ENCODE data around the gene SSBP2. TPM values are rescaled to one million over a fixed set of nuclear protein-coding genes. Genes with fewer than 3 reads are reported as not detected.

The SSBP2 gene
- total RNA-seq, 2 donors from 2014 or later = 11.1 to 28.0 TPM

DNA sequence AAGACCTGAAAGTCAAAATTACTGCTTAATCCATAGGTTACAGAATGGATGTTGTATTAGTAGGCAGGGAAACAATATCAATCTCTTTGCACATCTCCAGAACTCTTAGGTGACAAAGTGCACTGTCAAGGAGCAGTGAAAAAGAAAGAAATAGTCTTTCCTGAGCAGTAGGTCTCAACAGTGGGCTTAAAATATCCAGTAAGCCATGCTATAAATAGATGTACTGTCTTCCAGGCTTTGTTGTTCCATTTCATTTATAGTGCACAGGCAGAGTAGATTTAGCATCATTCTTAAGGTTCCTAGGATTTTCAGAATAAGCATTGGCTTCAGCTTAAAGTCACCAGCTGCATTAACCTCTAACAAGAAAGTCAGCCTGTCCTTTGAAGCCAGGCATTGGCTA is 50.7 kb downstream of the SSBP2 start:
- Histone ChIP-seq H3K9me3 (no peaks in the 10 kb centered on the region), H3K27ac (no peak overlapping the region), H3K27me3 (no peaks in the 10 kb centered on the region), H3K4me1 (no peaks in the 10 kb centered on the region), H3K4me3 (no peak overlapping the region), H3K9ac (ENCODE audit: low read depth in 2 of 2, low read length in 2 of 2) (no peak overlapping the region), H3K36me3 (no peaks in the 10 kb centered on the region)
- TF ChIP-seq, protein P1, sequence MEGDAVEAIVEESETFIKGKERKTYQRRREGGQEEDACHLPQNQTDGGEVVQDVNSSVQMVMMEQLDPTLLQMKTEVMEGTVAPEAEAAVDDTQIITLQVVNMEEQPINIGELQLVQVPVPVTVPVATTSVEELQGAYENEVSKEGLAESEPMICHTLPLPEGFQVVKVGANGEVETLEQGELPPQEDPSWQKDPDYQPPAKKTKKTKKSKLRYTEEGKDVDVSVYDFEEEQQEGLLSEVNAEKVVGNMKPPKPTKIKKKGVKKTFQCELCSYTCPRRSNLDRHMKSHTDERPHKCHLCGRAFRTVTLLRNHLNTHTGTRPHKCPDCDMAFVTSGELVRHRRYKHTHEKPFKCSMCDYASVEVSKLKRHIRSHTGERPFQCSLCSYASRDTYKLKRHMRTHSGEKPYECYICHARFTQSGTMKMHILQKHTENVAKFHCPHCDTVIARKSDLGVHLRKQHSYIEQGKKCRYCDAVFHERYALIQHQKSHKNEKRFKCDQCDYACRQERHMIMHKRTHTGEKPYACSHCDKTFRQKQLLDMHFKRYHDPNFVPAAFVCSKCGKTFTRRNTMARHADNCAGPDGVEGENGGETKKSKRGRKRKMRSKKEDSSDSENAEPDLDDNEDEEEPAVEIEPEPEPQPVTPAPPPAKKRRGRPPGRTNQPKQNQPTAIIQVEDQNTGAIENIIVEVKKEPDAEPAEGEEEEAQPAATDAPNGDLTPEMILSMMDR (IDR thresholded peaks at IDR 0.05) = no peak
- intact Hi-C loops (cut with DNase I) = no loop called here
- DNase-seq = no peak

DNA sequence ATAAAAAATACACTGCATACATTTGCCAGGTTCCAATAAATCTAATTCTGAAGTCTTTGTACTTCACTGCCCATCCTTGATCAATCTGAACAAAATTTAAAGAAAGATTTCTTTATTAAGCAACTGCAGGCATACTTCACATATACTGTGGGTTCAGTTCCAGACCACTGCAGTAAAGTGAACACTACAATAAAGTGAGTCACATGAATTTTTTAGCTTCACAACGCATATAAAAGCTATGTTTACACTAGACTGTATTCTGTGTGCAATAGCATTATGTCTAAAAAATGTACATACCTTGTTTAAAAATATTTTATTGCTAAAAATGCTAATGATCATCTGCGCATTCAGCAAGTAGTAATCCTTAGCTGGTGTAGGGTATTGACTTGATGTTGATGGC is 52.1 kb downstream of the SSBP2 start:
- H3K4me1 ChIP-seq = no peaks in the 10 kb centered on the region
- H3K27ac ChIP-seq = no peak overlapping the region
- intact Hi-C loops (cut with DNase I) = no loop called here
- H3K4me3 ChIP-seq = no peak overlapping the region
- H3K9me3 ChIP-seq = no peaks in the 10 kb centered on the region
- DNase-seq = no peak
- TF ChIP-seq, protein P1 (IDR thresholded peaks at IDR 0.05) = no peak
- H3K36me3 ChIP-seq = no peaks in the 10 kb centered on the region
- no peaks in the 10 kb centered on the region for H3K27me3 ChIP-seq
- no peak overlapping the region for H3K9ac ChIP-seq (ENCODE audit: low read depth in 2 of 2, low read length in 2 of 2)

DNA sequence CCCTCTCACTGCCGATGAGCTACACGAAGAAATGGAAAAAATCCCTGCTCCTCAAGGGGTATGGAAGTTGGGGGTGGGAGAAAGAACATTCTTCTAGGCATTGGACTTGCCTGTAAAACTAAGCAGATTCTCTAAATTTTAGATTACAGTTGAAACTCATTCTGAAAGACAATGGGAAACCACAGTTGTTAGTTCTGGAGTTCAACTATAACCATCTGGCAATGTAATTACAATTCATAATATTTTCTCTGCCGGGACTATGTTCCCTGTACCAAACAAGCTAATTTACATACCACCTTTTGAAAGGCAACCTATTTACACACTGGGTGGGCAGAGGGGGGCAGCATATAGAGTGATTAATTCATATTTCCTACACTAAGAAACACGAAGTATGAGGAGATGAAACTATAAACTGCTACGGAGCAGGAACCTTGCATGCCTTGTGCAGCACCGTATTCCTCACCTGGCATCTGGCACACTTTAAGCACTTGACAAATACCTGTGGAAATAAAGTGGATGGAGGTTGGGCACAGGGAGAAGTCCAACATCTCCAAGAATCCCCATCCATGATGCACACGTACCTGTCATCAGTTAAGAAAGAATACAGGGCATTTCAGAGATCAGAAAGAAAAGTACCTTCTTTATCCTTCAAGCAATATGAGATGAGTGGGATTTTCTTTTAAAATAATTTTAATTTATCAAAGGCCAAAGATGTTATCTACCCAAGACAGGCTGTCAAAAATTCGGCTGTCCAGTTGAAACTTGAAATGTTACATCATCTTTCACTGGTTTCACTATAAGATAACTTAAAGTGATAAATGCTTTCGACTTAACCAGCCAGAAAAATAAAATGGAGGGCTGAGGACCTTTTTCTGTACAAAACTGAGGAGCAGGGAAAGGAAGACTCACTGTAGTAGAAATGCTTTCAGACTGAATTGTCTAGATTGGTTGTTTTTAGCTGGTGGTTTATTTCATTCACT is 54.2 kb downstream of the SSBP2 start:
- H3K27me3 ChIP-seq = no peaks in the 10 kb centered on the region
- intact Hi-C loops (cut with DNase I) = no loop called here
- no peak for DNase-seq
- no peaks in the 10 kb centered on the region for H3K4me1 ChIP-seq
- no peak overlapping the region for H3K4me3 ChIP-seq
- TF ChIP-seq, protein P1 (IDR thresholded peaks at IDR 0.05) = no peak
- H3K36me3 ChIP-seq = no peaks in the 10 kb centered on the region
- no peak overlapping the region for H3K9ac ChIP-seq (ENCODE audit: low read depth in 2 of 2, low read length in 2 of 2)
- no peak overlapping the region for H3K27ac ChIP-seq
- H3K9me3 ChIP-seq = no peaks in the 10 kb centered on the region

DNA sequence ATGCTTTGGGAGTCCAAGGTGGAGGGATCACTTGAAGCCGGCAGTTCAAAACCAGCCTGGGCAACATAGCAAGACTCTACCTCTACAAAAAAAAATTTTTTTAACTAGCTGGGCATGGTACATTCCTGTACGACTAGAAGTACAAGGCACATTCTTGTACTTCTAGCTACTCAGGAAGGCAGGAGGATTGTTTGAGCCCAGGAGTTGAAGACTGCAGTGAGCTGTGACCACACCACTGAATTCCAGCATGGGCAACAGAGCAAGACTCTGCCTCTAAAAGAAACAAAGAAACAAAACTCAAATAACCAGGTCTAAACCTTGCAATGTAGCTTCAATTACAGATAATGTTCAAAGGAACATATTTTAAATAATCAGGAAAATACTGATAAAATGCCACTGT is 56.2 kb downstream of the SSBP2 start:
- Histone ChIP-seq H3K27ac (no peak overlapping the region), H3K36me3 (no peaks in the 10 kb centered on the region), H3K27me3 (no peaks in the 10 kb centered on the region), H3K9ac (ENCODE audit: low read depth in 2 of 2, low read length in 2 of 2) (no peak overlapping the region), H3K4me3 (no peak overlapping the region), H3K4me1 (no peaks in the 10 kb centered on the region), H3K9me3 (no peaks in the 10 kb centered on the region)
- TF ChIP-seq, protein P1 (IDR thresholded peaks at IDR 0.05) = no peak
- DNase-seq = no peak
- intact Hi-C loops (cut with DNase I) = no loop called here

DNA sequence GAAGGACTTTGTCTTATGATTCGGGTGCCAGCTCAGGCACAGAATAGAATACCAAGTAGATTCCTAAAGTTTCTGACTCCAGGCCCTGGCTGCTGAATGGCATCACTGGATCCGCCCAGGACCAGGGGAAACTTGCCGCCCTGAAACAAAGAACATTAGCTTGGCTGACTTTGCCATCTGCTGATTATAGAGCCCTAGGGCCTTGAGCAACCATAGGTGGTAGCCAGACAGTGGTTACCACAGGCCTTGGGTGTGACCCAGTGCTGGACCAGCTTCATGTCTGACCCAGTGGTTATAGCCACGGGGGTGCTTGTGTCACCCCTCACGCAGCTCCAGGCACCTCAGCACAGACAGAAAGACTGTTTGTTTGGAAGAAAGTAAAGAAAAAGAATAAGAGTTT is 62.7 kb downstream of the SSBP2 start:
- no peaks in the 10 kb centered on the region for H3K9me3 ChIP-seq
- no peak overlapping the region for H3K27ac ChIP-seq
- no peak overlapping the region for H3K4me3 ChIP-seq
- no peaks in the 10 kb centered on the region for H3K4me1 ChIP-seq
- no peaks in the 10 kb centered on the region for H3K36me3 ChIP-seq
- intact Hi-C loops (cut with DNase I) = no loop called here
- no peaks in the 10 kb centered on the region for H3K27me3 ChIP-seq
- DNase-seq = no peak
- no peak overlapping the region for H3K9ac ChIP-seq (ENCODE audit: low read depth in 2 of 2, low read length in 2 of 2)
- TF ChIP-seq, protein P1 (IDR thresholded peaks at IDR 0.05) = no peak

All from colonic mucosa (tissue), 4 donors.